Natural killer cell treated with Interleukin-12 subunit alpha and Interleukin-12 subunit beta and Interleukin-15 and Interleukin-18, amount 100 ng/mL, for 72 hours (primary cell): ENCODE measurements around the gene SAP30BP. TPM values are rescaled to one million over a fixed set of nuclear protein-coding genes. Genes with fewer than 3 reads are reported as not detected.
A peak's percentile ranks its signal among the peaks of the same experiment; 100 is the strongest.

Source experiments
- ATAC-seq, 2 donors: fragments of 150-1000 bp; cut with Tn5 transposase in 1 of 2; sonication (Bioruptor Pico), chemical (Tn5 transposase) in 1 of 2; 2 replicates each; pipeline ENCODE4 v1.10.0; 2021
- DNase-seq: peaks from one replicate; pipeline ENCODE4 v3.0.0; 2022; ENCODE audit warnings: low spot score
- H3K27ac Mint-ChIP-seq, 2 donors: 1 replicate in 1 of 2; 2 replicates in 1 of 2; pipeline ENCODE4 v1.8.0; 2022; ENCODE audit warnings: mixed read lengths in 2 of 2, mild to moderate bottlenecking in 1 of 2, moderate library complexity in 1 of 2
- H3K27me3 Mint-ChIP-seq, 2 donors: 1 replicate in 1 of 2; 2 replicates in 1 of 2; pipeline ENCODE4 v1.8.0; 2022; ENCODE audit warnings: mixed read lengths in 2 of 2
- H3K36me3 Mint-ChIP-seq: one replicate; pipeline ENCODE4 v1.8.0; 2022; ENCODE audit warnings: mixed read lengths
- H3K4me1 Mint-ChIP-seq, 2 donors: 1 replicate in 1 of 2; 2 replicates in 1 of 2; pipeline ENCODE4 v1.8.0; 2022; ENCODE audit warnings: low read depth in 2 of 2, mixed read lengths in 2 of 2, mild to moderate bottlenecking in 1 of 2
- H3K4me3 Mint-ChIP-seq: one replicate; pipeline ENCODE4 v1.8.0; 2022; ENCODE audit warnings: mixed read lengths
- H3K9me3 Mint-ChIP-seq: 2 replicates; pipeline ENCODE4 v1.8.0; 2022; ENCODE audit warnings: mixed read lengths
- total RNA-seq, 2 donors: library from RNA; stranded (reverse); gene quantifications; one replicate each; pipeline ENCODE4 v1.2.3, GENCODE V29; 2022

Gene SAP30BP
- total RNA-seq, 2 donors from 2014 or later = 129 TPM

GRCh38 chr17:75629157-75629556 is 38.0 kb upstream of the SAP30BP start:
- no peak for DNase-seq
- H3K27ac Mint-ChIP-seq = no peak overlapping the region
- H3K36me3 Mint-ChIP-seq = no peaks in the 10 kb centered on the region
- no peak for ATAC-seq
- H3K9me3 Mint-ChIP-seq = no peaks in the 10 kb centered on the region
- H3K4me3 Mint-ChIP-seq = no peak overlapping the region
- H3K27me3 Mint-ChIP-seq = no peaks in the 10 kb centered on the region
- peaks cover 0 to 3% of the 10 kb centered on the region in 2 donors for H3K4me1 Mint-ChIP-seq

GRCh38 chr17:75630071-75630917 is 36.8 kb upstream of the SAP30BP start:
- no peaks in the 10 kb centered on the region for H3K36me3 Mint-ChIP-seq
- no peak overlapping the region for H3K27ac Mint-ChIP-seq
- no peaks in the 10 kb centered on the region for H3K27me3 Mint-ChIP-seq
- peaks cover 0 to 3% of the 10 kb centered on the region in 2 donors for H3K4me1 Mint-ChIP-seq
- H3K4me3 Mint-ChIP-seq = no peak overlapping the region
- no peak for ATAC-seq
- no peak for DNase-seq
- H3K9me3 Mint-ChIP-seq = no peaks in the 10 kb centered on the region

GRCh38 chr17:75631353-75631752 is 35.8 kb upstream of the SAP30BP start:
- Mint-ChIP-seq H3K36me3 (no peaks in the 10 kb centered on the region), H3K27me3 (no peaks in the 10 kb centered on the region), H3K9me3 (no peaks in the 10 kb centered on the region), H3K4me1 (peaks cover 0 to 3% of the 10 kb centered on the region in 2 donors), H3K27ac (no peak overlapping the region), H3K4me3 (no peak overlapping the region)
- no peak for DNase-seq
- no peak for ATAC-seq

GRCh38 chr17:75632428-75632827 is 34.7 kb upstream of the SAP30BP start:
- DNase-seq (no peak), ATAC-seq (no peak)
- no peak overlapping the region for H3K27ac Mint-ChIP-seq
- H3K36me3 Mint-ChIP-seq = no peaks in the 10 kb centered on the region
- H3K9me3 Mint-ChIP-seq = no peaks in the 10 kb centered on the region
- H3K4me1 Mint-ChIP-seq = peaks cover 0 to 3% of the 10 kb centered on the region in 2 donors
- H3K4me3 Mint-ChIP-seq = no peak overlapping the region
- no peaks in the 10 kb centered on the region for H3K27me3 Mint-ChIP-seq

- no peak within 1 kb of the TSS for H3K27ac Mint-ChIP-seq
- no peak within 1 kb of the TSS for H3K4me3 Mint-ChIP-seq
- H3K27me3 Mint-ChIP-seq = no peaks in the 10 kb centered on the region
- ATAC-seq (peak; percentile 77 to 78), DNase-seq (peak; percentile 84)
- no peaks in the 10 kb centered on the region for H3K9me3 Mint-ChIP-seq
- peaks cover 0 to 3% of the 10 kb centered on the region in 2 donors for H3K4me1 Mint-ChIP-seq
- H3K36me3 Mint-ChIP-seq = no peaks in the 10 kb centered on the region
Measured at GRCh38 chr17:75632863-75633485, 34.2 kb upstream of the SAP30BP start, which contains the start of gene SMIM5. Gene SMIM5 (plus strand): TSS chr17:75633434. CDS start chr17:75640202, 6,768 bp downstream.

GRCh38 chr17:75633486-75634375 is 33.4 kb upstream of the SAP30BP start:
- Mint-ChIP-seq H3K27ac (no peak overlapping the region), H3K9me3 (no peaks in the 10 kb centered on the region), H3K4me1 (peaks cover 0 to 3% of the 10 kb centered on the region in 2 donors), H3K27me3 (no peaks in the 10 kb centered on the region), H3K36me3 (no peaks in the 10 kb centered on the region), H3K4me3 (no peak overlapping the region)
- ATAC-seq (no peak), DNase-seq (no peak)

- ATAC-seq (no peak), DNase-seq (peak; percentile 37)
- H3K27ac Mint-ChIP-seq = no peak overlapping the region
- H3K4me1 Mint-ChIP-seq = peaks cover 0 to 3% of the 10 kb centered on the region in 2 donors
- no peaks in the 10 kb centered on the region for H3K9me3 Mint-ChIP-seq
- H3K4me3 Mint-ChIP-seq = no peak overlapping the region
- H3K27me3 Mint-ChIP-seq = no peaks in the 10 kb centered on the region
- H3K36me3 Mint-ChIP-seq = no peaks in the 10 kb centered on the region
Measured at GRCh38 chr17:75634376-75634740, 32.8 kb upstream of the SAP30BP start.

- no peak overlapping the region for H3K4me3 Mint-ChIP-seq
- H3K27ac Mint-ChIP-seq = no peak overlapping the region
- no peaks in the 10 kb centered on the region for H3K36me3 Mint-ChIP-seq
- DNase-seq (no peak), ATAC-seq (no peak)
- H3K27me3 Mint-ChIP-seq = no peaks in the 10 kb centered on the region
- H3K4me1 Mint-ChIP-seq = peaks cover 0 to 3% of the 10 kb centered on the region in 2 donors
- H3K9me3 Mint-ChIP-seq = no peaks in the 10 kb centered on the region
Measured at GRCh38 chr17:75634754-75635609, 32.2 kb upstream of the SAP30BP start.

- ATAC-seq (no peak), DNase-seq (no peak)
- H3K36me3 Mint-ChIP-seq = no peaks in the 10 kb centered on the region
- no peaks in the 10 kb centered on the region for H3K9me3 Mint-ChIP-seq
- no peak overlapping the region for H3K4me3 Mint-ChIP-seq
- peaks cover 0 to 3% of the 10 kb centered on the region in 2 donors for H3K4me1 Mint-ChIP-seq
- H3K27me3 Mint-ChIP-seq = no peaks in the 10 kb centered on the region
- no peak overlapping the region for H3K27ac Mint-ChIP-seq
Measured at GRCh38 chr17:75635610-75636202, 31.4 kb upstream of the SAP30BP start.

GRCh38 chr17:75636381-75637142 is 30.6 kb upstream of the SAP30BP start:
- no peaks in the 10 kb centered on the region for H3K36me3 Mint-ChIP-seq
- DNase-seq (no peak), ATAC-seq (no peak)
- H3K9me3 Mint-ChIP-seq = no peaks in the 10 kb centered on the region
- H3K4me1 Mint-ChIP-seq = peaks cover 0 to 3% of the 10 kb centered on the region in 2 donors
- no peaks in the 10 kb centered on the region for H3K27me3 Mint-ChIP-seq
- H3K27ac Mint-ChIP-seq = no peak overlapping the region
- no peak overlapping the region for H3K4me3 Mint-ChIP-seq

GRCh38 chr17:75637143-75637538 is 30.0 kb upstream of the SAP30BP start:
- H3K27me3 Mint-ChIP-seq = no peaks in the 10 kb centered on the region
- DNase-seq = no peak
- H3K9me3 Mint-ChIP-seq = no peaks in the 10 kb centered on the region

GRCh38 chr17:75637551-75637950 is 29.6 kb upstream of the SAP30BP start:
- Mint-ChIP-seq H3K4me3 (no peak overlapping the region), H3K27ac (no peak overlapping the region), H3K36me3 (no peaks in the 10 kb centered on the region), H3K27me3 (no peaks in the 10 kb centered on the region), H3K4me1 (peaks cover 0 to 5% of the 10 kb centered on the region in 2 donors), H3K9me3 (no peaks in the 10 kb centered on the region)
- no peak for DNase-seq
- ATAC-seq = no peak

More at GRCh38 chr17:75637143-75637538, 30.0 kb upstream of the SAP30BP start:
- no peak overlapping the region for H3K4me3 Mint-ChIP-seq
- no peak overlapping the region for H3K27ac Mint-ChIP-seq
- peaks cover 0 to 3% of the 10 kb centered on the region in 2 donors for H3K4me1 Mint-ChIP-seq
- no peak for ATAC-seq
- H3K36me3 Mint-ChIP-seq = no peaks in the 10 kb centered on the region
